HepG2 (cell line): Measurements from ENCODE around the gene KSR1. TPM values are rescaled to one million over a fixed set of nuclear protein-coding genes. Genes with fewer than 3 reads are reported as not detected.
"Not testable (repeated sequence)": the region's sequence is repeated elsewhere in the genome, so short reads cannot be mapped to it uniquely, and the experiment has no call there.

ENCODE experiments used
- ATAC-seq: fragments of 200-7000 bp; cut with Tn5 transposase; 3 replicates; pipeline ENCODE4 v1.9.1; 2020; ENCODE audit warnings: mild to moderate bottlenecking, moderate library complexity
- BruUV-seq: library from RNA; stranded (reverse); fragments of 400-500 nt; replicated peaks from 2 replicates; lab custom pipeline; 2021; lab: Mats Ljungman, UMichigan
- CTCF ChIA-PET: fragments of 300-600 bp; formaldehyde crosslinking; extraction: SDS; loops from one replicate; lab custom pipeline; 2021; ENCODE audit warnings: low total read pairs, inconsistent platforms, low intra/inter-chr PET ratio; lab: Yijun Ruan, JAX
- POLR2A ChIA-PET: fragments of 350-600 bp; sonication (Branson Sonifier 250); formaldehyde crosslinking; loops from one replicate; lab custom pipeline; 2020; ENCODE audit warnings: antibody characterized with exemption, inconsistent platforms; lab: Yijun Ruan, JAX
- DNase-seq: peaks from one replicate; pipeline ENCODE4 v3.0.0-alpha.2; 2015; ENCODE audit warnings: low spot score
- FAIRE-seq: peaks from 3 replicates; lab custom pipeline; 2011; peaks lifted over from hg19 to GRCh38; lab: Jason Lieb, UNC
- H2AFZ ChIP-seq: one replicate; pipeline ENCODE4 v1.6.1; 2011; ENCODE audit warnings: low read length, inconsistent platforms
- H3K27ac ChIP-seq: fragments of 300-600 bp; 3 replicates; pipeline ENCODE4 v1.8.0; 2011; ENCODE audit warnings: mixed run types, mild to moderate bottlenecking, mixed read lengths, low read length, inconsistent platforms; ENCODE audit not compliant: insufficient read depth; ENCODE audit errors: extremely low read length
- H3K27me3 ChIP-seq, 2 experiments: fragments of 200-600 bp in 1 of 2; 2 replicates in 1 of 2; 3 replicates in 1 of 2; pipeline versions ENCODE4 v1.6.0 to v1.8.0; 2011; ENCODE audit warnings: low read length in 2 of 2, mild to moderate bottlenecking in 2 of 2, moderate library complexity in 2 of 2, inconsistent platforms in 1 of 2; ENCODE audit not compliant: insufficient read depth in 2 of 2, control insufficient read depth in 1 of 2
- H3K36me3 ChIP-seq, 2 experiments: fragments of 200-600 bp in 1 of 2; replicated peaks in 1 of 2; 2 replicates in 1 of 2; 3 replicates in 1 of 2; pipeline versions ENCODE4 v1.5.1 to v1.8.0; 2011; ENCODE audit warnings: low read length in 2 of 2, inconsistent platforms in 1 of 2; ENCODE audit not compliant: insufficient read depth in 2 of 2, control insufficient read depth in 1 of 2
- H3K4me1 ChIP-seq: 2 replicates; pipeline ENCODE4 v1.5.1; 2012; ENCODE audit warnings: low read length, inconsistent platforms; ENCODE audit not compliant: insufficient read depth
- H3K4me2 ChIP-seq: 2 replicates; pipeline ENCODE4 v1.6.0; 2011; ENCODE audit warnings: low read depth, low read length, inconsistent platforms
- H3K4me3 ChIP-seq, 3 experiments: fragments of 200-600 bp in 1 of 3; sonication (generic), shearing (Covaris generic) in 1 of 3; replicated peaks in 1 of 3; 2 replicates each; pipeline ENCODE4 v1.5.1; 2011 to 2016; ENCODE audit warnings: low read length in 3 of 3, inconsistent platforms in 2 of 3, low read depth in 2 of 3, mild to moderate bottlenecking in 2 of 3, control low read depth in 1 of 3, mixed read lengths in 1 of 3; ENCODE audit not compliant: insufficient read depth in 1 of 3
- H3K79me2 ChIP-seq: one replicate; pipeline ENCODE4 v1.6.1; 2011; ENCODE audit warnings: low read length, inconsistent platforms; ENCODE audit not compliant: insufficient read depth
- H3K9ac ChIP-seq: 2 replicates; pipeline ENCODE4 v1.6.0; 2011; ENCODE audit warnings: mild to moderate bottlenecking, low read depth, low read length, inconsistent platforms; ENCODE audit not compliant: insufficient read depth
- H3K9me3 ChIP-seq: 2 replicates; pipeline ENCODE4 v1.5.1; 2012; ENCODE audit warnings: mild to moderate bottlenecking, low read length
- H4K20me1 ChIP-seq: 2 replicates; pipeline ENCODE4 v1.6.0; 2011; ENCODE audit warnings: inconsistent platforms, mild to moderate bottlenecking, low read length, moderate library complexity; ENCODE audit not compliant: insufficient read depth
- CBX2 ChIP-seq, 2 experiments: fragments of 200-600 bp in 1 of 2; sonication (generic); formaldehyde crosslinking in 1 of 2; IDR thresholded peaks; 2 replicates each; pipeline versions ENCODE4 v1.7.0 to v1.8.1; 2018 to 2022; ENCODE audit warnings: low read depth in 2 of 2, low read length in 1 of 2, mild to moderate bottlenecking in 1 of 2, missing genetic modification reagents in 1 of 2
- KLF15 ChIP-seq: sonication (generic); formaldehyde crosslinking; IDR thresholded peaks from 2 replicates; pipeline ENCODE4 v1.8.1; 2023; ENCODE audit warnings: borderline replicate concordance, mild to moderate bottlenecking, inconsistent platforms, missing genetic modification reagents, mixed read lengths
- NFKBIZ ChIP-seq: IDR thresholded peaks from 2 replicates; pipeline ENCODE4 v1.6.1; 2018; ENCODE audit warnings: missing genetic modification reagents, missing compliant biosample characterization
- RXRB ChIP-seq: IDR thresholded peaks from 2 replicates; pipeline ENCODE4 v1.6.1; 2016; ENCODE audit warnings: borderline replicate concordance, missing genetic modification reagents, missing compliant biosample characterization
- SIN3A ChIP-seq: IDR thresholded peaks from 2 replicates; pipeline ENCODE4 v1.6.1; 2011; ENCODE audit warnings: low read depth, mild to moderate bottlenecking, control low read depth, low read length, borderline replicate concordance
- ZFP1 ChIP-seq: IDR thresholded peaks from 2 replicates; pipeline ENCODE4 v1.6.1; 2016
- ZNF138 ChIP-seq: sonication (generic); formaldehyde crosslinking; IDR thresholded peaks from 2 replicates; pipeline ENCODE4 v1.5.0; 2020; ENCODE audit warnings: mild to moderate bottlenecking, low read depth, missing genetic modification reagents
- ZNF224 ChIP-seq: sonication (generic); formaldehyde crosslinking; IDR thresholded peaks from 2 replicates; pipeline ENCODE4 v1.5.0; 2020; ENCODE audit warnings: mild to moderate bottlenecking, missing genetic modification reagents
- WGBS: methylation state at CpG from one replicate; pipeline ENCODE4 v1.1.6; 2017; ENCODE audit warnings: low lambda C conversion rate; 5-methylcytosine and 5-hydroxymethylcytosine counted together
- in situ Hi-C: cut with HindIII; loops from 2 replicates; pipeline ENCODE4 v1.10.0; 2017; ENCODE audit warnings: low pct_unique_long_range_greater_than_20kb; ENCODE audit not compliant: extremely low pct_ligation_motif_present
- intact Hi-C: fragments of 100-400 bp; cut with micrococcal nuclease; formaldehyde crosslinking; loops from one replicate; pipeline ENCODE4 v1.10.0; 2022; ENCODE audit not compliant: unreplicated experiment
- polyA plus RNA-seq, 8 experiments: library from polyadenylated mRNA; depleted of rRNA in 3 of 8; stranded (reverse) in 7 of 8; unstranded in 1 of 8; fragments of >200 nt; fragmentation: Illumina TruSeq in 4 of 8; extraction: Trizol in 4 of 8; gene quantifications; 2 replicates each; pipeline versions ENCODE4 v1.2.1 to v1.2.3, GENCODE V29; 2011 to 2016; ENCODE audit warnings: low read depth in 4 of 8, missing spikeins in 1 of 8, mixed read lengths in 1 of 8; ENCODE audit not compliant: insufficient read depth in 1 of 8
- total RNA-seq, 5 experiments: library from RNA; depleted of rRNA; stranded (reverse); fragments of >200 nt; fragmentation: Illumina TruSeq; extraction: Trizol; gene quantifications; 2 replicates each; pipeline ENCODE4 v1.2.3, GENCODE V29; 2016; ENCODE audit warnings: low read depth in 1 of 5
- TF ChIP-seq, protein P1 (sequence below): IDR thresholded peaks from 2 replicates; pipeline ENCODE4 v1.6.1; 2016; ENCODE audit warnings: missing genetic modification reagents, missing compliant biosample characterization
- TF ChIP-seq, protein P2 (sequence below): sonication (generic); formaldehyde crosslinking; IDR thresholded peaks from 2 replicates; pipeline ENCODE4 v1.5.0; 2020; ENCODE audit warnings: mild to moderate bottlenecking, missing genetic modification reagents, moderate library complexity
- TF ChIP-seq, protein P3 (sequence below): IDR thresholded peaks from 2 replicates; pipeline ENCODE4 v1.6.1; 2016; ENCODE audit warnings: mild to moderate bottlenecking
- TF ChIP-seq, protein P4 (sequence below): sonication (generic); formaldehyde crosslinking; IDR thresholded peaks from 2 replicates; pipeline ENCODE4 v1.5.0; 2020; ENCODE audit warnings: mild to moderate bottlenecking, missing genetic modification reagents

Gene KSR1
- total and polyA plus RNA-seq, 2 of the 13 experiments (the other 11 are each of a cell fraction or from before 2014, with no cell fraction given): 10.1 to 16.6 TPM

DNA sequence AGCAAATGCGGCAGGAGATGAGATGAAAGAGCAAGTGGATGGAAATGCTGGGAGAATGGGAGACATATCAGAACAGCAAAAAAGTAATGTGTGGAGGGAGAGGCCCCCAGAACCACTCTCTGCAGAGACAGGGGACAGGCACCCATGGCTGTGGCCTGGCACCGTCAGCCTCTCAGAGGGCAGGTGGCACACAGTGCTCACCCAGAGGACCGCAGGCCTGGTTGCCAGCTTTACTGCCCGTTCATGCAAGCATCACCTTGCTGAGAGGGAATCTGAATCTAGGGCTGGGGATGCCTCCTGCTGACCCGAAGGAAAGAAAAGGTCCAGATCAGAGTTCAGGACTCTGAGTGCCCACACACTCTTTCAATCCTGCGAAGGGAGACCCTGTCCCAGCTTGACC lies 34.6 kb upstream of the KSR1 start:
- in situ Hi-C loops, H2AFZ ChIP-seq, H3K9ac ChIP-seq, H3K27ac ChIP-seq, H3K4me3 ChIP-seq, BruUV-seq, intact Hi-C loops, H3K4me1 ChIP-seq, H3K9me3 ChIP-seq, FAIRE-seq, CTCF ChIA-PET, H3K79me2 ChIP-seq, POLR2A ChIA-PET, H4K20me1 ChIP-seq, H3K4me2 ChIP-seq, H3K36me3 ChIP-seq, ATAC-seq, DNase-seq: not testable (repeated sequence)
- WGBS: 40% methylated on average over 4 of the region's 6 CpGs
- H3K27me3 ChIP-seq: peaks cover 5 to 44% of the 10 kb centered on the region in 2 experiments; a peak in 4 of 5 replicates

DNA sequence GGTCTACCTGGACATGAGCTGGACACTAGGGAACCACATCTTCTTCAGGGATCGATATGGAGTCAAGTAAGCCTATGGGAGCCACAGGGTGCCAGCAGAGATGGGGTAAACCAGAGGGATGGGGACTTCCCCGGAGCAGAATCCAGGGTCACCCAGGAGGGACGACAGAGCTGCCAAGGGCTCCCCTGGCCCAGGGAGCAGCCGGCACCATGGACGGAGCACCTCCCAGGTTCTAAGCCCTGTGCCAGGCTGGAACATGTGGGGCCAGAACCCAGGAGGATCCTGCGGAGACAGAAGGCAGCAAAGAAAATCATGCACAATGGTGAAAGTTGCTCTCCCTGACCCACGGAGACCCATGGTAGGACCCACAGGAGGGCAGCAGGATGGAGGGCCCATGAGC lies 33.6 kb upstream of the KSR1 start:
- ATAC-seq: no peak
- no peak for FAIRE-seq
- no peaks in the 10 kb centered on the region for H3K79me2 ChIP-seq
- WGBS: 20% methylated on average over 3 of the region's 7 CpGs
- DNase-seq: no peak
- intact Hi-C loops: no loop called here
- no peak overlapping the region for H3K4me3 ChIP-seq
- H3K9me3 ChIP-seq: no peaks in the 10 kb centered on the region
- no peaks in the 10 kb centered on the region for H3K36me3 ChIP-seq
- in situ Hi-C loops: no loop called here
- no peaks in the 10 kb centered on the region for H3K4me1 ChIP-seq
- BruUV-seq: no TSS peak
- H3K9ac ChIP-seq: no peak overlapping the region
- H2AFZ ChIP-seq: no peak overlapping the region
- H3K27me3 ChIP-seq: peaks cover 5 to 44% of the 10 kb centered on the region in 2 experiments; a peak in 4 of 5 replicates
- H3K4me2 ChIP-seq: no peak overlapping the region
- ChIA-PET POLR2A (no interaction called here), CTCF (no interaction called here)
- H4K20me1 ChIP-seq: no peaks in the 10 kb centered on the region
- H3K27ac ChIP-seq: no peak overlapping the region
- TF ChIP-seq KLF15 (CRISPR knock-in tag): no peak
- TF ChIP-seq, protein P1, sequence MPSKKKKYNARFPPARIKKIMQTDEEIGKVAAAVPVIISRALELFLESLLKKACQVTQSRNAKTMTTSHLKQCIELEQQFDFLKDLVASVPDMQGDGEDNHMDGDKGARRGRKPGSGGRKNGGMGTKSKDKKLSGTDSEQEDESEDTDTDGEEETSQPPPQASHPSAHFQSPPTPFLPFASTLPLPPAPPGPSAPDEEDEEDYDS (CRISPR knock-in tag): no peak
- TF ChIP-seq, protein P2, sequence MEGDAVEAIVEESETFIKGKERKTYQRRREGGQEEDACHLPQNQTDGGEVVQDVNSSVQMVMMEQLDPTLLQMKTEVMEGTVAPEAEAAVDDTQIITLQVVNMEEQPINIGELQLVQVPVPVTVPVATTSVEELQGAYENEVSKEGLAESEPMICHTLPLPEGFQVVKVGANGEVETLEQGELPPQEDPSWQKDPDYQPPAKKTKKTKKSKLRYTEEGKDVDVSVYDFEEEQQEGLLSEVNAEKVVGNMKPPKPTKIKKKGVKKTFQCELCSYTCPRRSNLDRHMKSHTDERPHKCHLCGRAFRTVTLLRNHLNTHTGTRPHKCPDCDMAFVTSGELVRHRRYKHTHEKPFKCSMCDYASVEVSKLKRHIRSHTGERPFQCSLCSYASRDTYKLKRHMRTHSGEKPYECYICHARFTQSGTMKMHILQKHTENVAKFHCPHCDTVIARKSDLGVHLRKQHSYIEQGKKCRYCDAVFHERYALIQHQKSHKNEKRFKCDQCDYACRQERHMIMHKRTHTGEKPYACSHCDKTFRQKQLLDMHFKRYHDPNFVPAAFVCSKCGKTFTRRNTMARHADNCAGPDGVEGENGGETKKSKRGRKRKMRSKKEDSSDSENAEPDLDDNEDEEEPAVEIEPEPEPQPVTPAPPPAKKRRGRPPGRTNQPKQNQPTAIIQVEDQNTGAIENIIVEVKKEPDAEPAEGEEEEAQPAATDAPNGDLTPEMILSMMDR: no peak
- TF ChIP-seq CBX2 (IDR thresholded peaks at IDR 0.05; ENCODE audit: low read depth, low read length): no peak
- TF ChIP-seq CBX2 (CRISPR knock-in tag; IDR thresholded peaks at IDR 0.05; ENCODE audit: low read depth): no peak
- TF ChIP-seq ZNF224 (CRISPR knock-in tag): no peak
- no peak for TF ChIP-seq SIN3A
- TF ChIP-seq, protein P3, sequence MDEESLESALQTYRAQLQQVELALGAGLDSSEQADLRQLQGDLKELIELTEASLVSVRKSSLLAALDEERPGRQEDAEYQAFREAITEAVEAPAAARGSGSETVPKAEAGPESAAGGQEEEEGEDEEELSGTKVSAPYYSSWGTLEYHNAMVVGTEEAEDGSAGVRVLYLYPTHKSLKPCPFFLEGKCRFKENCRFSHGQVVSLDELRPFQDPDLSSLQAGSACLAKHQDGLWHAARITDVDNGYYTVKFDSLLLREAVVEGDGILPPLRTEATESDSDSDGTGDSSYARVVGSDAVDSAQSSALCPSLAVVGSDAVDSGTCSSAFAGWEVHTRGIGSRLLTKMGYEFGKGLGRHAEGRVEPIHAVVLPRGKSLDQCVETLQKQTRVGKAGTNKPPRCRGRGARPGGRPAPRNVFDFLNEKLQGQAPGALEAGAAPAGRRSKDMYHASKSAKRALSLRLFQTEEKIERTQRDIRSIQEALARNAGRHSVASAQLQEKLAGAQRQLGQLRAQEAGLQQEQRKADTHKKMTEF (CRISPR knock-in tag): no peak
- TF ChIP-seq ZNF138: no peak
- no peak for TF ChIP-seq RXRB (CRISPR knock-in tag)
- no peak for TF ChIP-seq ZFP1 (CRISPR knock-in tag)
- TF ChIP-seq, protein P4, sequence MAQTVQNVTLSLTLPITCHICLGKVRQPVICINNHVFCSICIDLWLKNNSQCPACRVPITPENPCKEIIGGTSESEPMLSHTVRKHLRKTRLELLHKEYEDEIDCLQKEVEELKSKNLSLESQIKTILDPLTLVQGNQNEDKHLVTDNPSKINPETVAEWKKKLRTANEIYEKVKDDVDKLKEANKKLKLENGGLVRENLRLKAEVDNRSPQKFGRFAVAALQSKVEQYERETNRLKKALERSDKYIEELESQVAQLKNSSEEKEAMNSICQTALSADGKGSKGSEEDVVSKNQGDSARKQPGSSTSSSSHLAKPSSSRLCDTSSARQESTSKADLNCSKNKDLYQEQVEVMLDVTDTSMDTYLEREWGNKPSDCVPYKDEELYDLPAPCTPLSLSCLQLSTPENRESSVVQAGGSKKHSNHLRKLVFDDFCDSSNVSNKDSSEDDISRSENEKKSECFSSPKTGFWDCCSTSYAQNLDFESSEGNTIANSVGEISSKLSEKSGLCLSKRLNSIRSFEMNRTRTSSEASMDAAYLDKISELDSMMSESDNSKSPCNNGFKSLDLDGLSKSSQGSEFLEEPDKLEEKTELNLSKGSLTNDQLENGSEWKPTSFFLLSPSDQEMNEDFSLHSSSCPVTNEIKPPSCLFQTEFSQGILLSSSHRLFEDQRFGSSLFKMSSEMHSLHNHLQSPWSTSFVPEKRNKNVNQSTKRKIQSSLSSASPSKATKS (CRISPR knock-in tag): no peak
- TF ChIP-seq NFKBIZ (CRISPR knock-in tag): no peak
